OCI-M2 (cell line): ENCODE results near the gene ADAMTS2.

ENCODE experiments used
- DNase-seq: peaks from one replicate; lab custom pipeline; 2025; ENCODE audit not compliant: unreplicated experiment; lab: John Stamatoyannopoulos, UW

Gene ADAMTS2

GRCh38 chr5:179258001-179258921 lies 87.0 kb downstream of the ADAMTS2 start:
- DNase-seq: no peak

- DNase-seq: no peak
Observed at GRCh38 chr5:179257176-179257682, 88.0 kb downstream of the ADAMTS2 start.

GRCh38 chr5:179256328-179257175 lies 88.7 kb downstream of the ADAMTS2 start:
- DNase-seq: no peak

GRCh38 chr5:179255527-179256327 lies 89.5 kb downstream of the ADAMTS2 start:
- no peak for DNase-seq

- DNase-seq: no peak
Observed at GRCh38 chr5:179254638-179255271, 90.5 kb downstream of the ADAMTS2 start.

- DNase-seq: no peak
Observed at GRCh38 chr5:179253730-179254129, 91.5 kb downstream of the ADAMTS2 start.

- DNase-seq: no peak
Observed at GRCh38 chr5:179251276-179251969, 93.8 kb downstream of the ADAMTS2 start.

GRCh38 chr5:179250561-179251225 lies 94.6 kb downstream of the ADAMTS2 start:
- DNase-seq: no peak

- DNase-seq: no peak
Observed at GRCh38 chr5:179246227-179246626, 99.0 kb downstream of the ADAMTS2 start.

GRCh38 chr5:179245031-179245430 lies 100.2 kb downstream of the ADAMTS2 start:
- DNase-seq: no peak

- no peak for DNase-seq
Observed at GRCh38 chr5:179244044-179244443, 101.2 kb downstream of the ADAMTS2 start.

- DNase-seq: no peak
Observed at GRCh38 chr5:179243333-179243732, 101.9 kb downstream of the ADAMTS2 start.

GRCh38 chr5:179242676-179243075 lies 102.6 kb downstream of the ADAMTS2 start:
- DNase-seq: no peak

- DNase-seq: no peak
Observed at GRCh38 chr5:179241764-179242370, 103.4 kb downstream of the ADAMTS2 start.

GRCh38 chr5:179241175-179241574 lies 104.1 kb downstream of the ADAMTS2 start:
- no peak for DNase-seq

GRCh38 chr5:179240561-179240960 lies 104.7 kb downstream of the ADAMTS2 start:
- no peak for DNase-seq

GRCh38 chr5:179239256-179240135 lies 105.8 kb downstream of the ADAMTS2 start:
- no peak for DNase-seq

- DNase-seq: no peak
Observed at GRCh38 chr5:179238628-179238970, 106.7 kb downstream of the ADAMTS2 start.
